ENCODE results near the gene C2CD2. TPM values are rescaled to one million over a fixed set of nuclear protein-coding genes. Genes with fewer than 3 reads are reported as not detected.

Gene C2CD2
- total and polyA plus RNA-seq, 2 of the 8 experiments (the other 6 are each of a cell fraction or from before 2014, with no cell fraction given) = 10.4 to 13.0 TPM

DNA sequence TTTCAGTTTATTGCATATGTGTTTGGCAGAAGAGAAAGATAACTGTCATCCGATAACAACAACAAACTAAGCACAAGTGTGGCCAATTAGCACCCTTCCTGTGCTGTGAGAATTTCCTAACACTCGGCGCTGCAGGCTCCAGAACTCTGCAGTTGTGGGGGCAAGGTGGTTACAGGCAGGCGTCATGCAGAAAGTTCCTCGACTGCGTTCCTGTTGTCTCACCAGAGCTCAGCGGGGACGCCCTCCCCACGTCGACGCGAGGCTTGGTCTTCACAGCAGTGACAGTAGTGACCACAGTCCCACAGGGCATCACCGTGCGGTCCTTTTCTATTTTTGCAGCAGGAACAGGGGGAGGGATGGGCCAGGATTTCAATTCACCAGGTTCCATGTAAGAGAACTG, 47.0 kb downstream of the C2CD2 start:
- no peak overlapping the region for H2BK20ac ChIP-seq (ENCODE audit: low read length)
- H3K4me3 ChIP-seq (ENCODE audit: extremely low read depth in 1 of 4, insufficient read depth in 2 of 4, low read depth in 3 of 4, low read length in 4 of 4) = no peak overlapping the region
- H2BK15ac ChIP-seq (ENCODE audit: low read length) = no peak overlapping the region
- H3K56ac ChIP-seq (replicated peaks; ENCODE audit: insufficient read length, low read depth, low read length) = no peak overlapping the region
- CTCF ChIA-PET (ENCODE audit: partially characterized antibody) = interaction anchor here (0.8 to 1.5 kb wide), 5 partner anchors 11 to 90 kb away, joined by 3 to 4 read pairs (median 3); no protein-coding TSS in a partner anchor
- no peak overlapping the region for H3K4me2 ChIP-seq (ENCODE audit: insufficient read depth in 1 of 2, low read depth in 2 of 2, low read length in 2 of 2)
- no peak overlapping the region for H4K91ac ChIP-seq (replicated peaks; ENCODE audit: insufficient read length, low read length)
- no peaks in the 10 kb centered on the region for H3K79me1 ChIP-seq (ENCODE audit: low read depth, low read length)
- H2AFZ ChIP-seq (ENCODE audit: low read length) = no peak overlapping the region
- no peaks in the 10 kb centered on the region; a peak in 1 of 7 replicates for H3K4me1 ChIP-seq (replicated peaks in 1 of 4; ENCODE audit: control insufficient read depth in 3 of 4, insufficient read depth in 4 of 4, low read length in 3 of 4)
- no peaks in the 10 kb centered on the region for H3K9me3 ChIP-seq (ENCODE audit: insufficient read depth in 2 of 2, low read depth in 1 of 2, low read length in 1 of 2)
- POLR2A ChIA-PET (ENCODE audit: partially characterized antibody) = no interaction called here
- no peak overlapping the region for H2BK5ac ChIP-seq (ENCODE audit: low read depth, low read length)
- no peak overlapping the region for H4K5ac ChIP-seq (ENCODE audit: insufficient read length, low read depth, low read length)
- no peaks in the 10 kb centered on the region; a peak in 2 of 8 replicates for H3K36me3 ChIP-seq (ENCODE audit: control insufficient read depth in 2 of 4, insufficient read depth in 4 of 4, low read length in 3 of 4)
- DNase-seq (ENCODE audit: low read depth in 1 of 2, low spot score in 2 of 2) (no peak), FAIRE-seq (no peak)
- H4K20me1 ChIP-seq (replicated peaks in 1 of 2; ENCODE audit: control insufficient read depth in 1 of 2, insufficient read depth in 2 of 2, low read length in 2 of 2) = no peaks in the 10 kb centered on the region
- H4K8ac ChIP-seq (ENCODE audit: extremely low read depth, insufficient read depth, low read length) = no peak overlapping the region
- WGBS, 2 experiments (ENCODE audit: extremely low coverage in 1 of 2, insufficient coverage in 1 of 2, insufficient read length in 1 of 2, insufficient replicate concordance in 2 of 2, low coverage in 1 of 2, low lambda C conversion rate in 2 of 2, missing lambda C conversion rate in 1 of 2) = 94% methylated on average over 14 of the region's 14 CpGs; no CpG with 5 or more reads in 1 of the 2 experiments
- H3K9ac ChIP-seq (replicated peaks in 1 of 4; ENCODE audit: extremely low read depth in 1 of 4, low read depth in 3 of 4, low read length in 3 of 4) = no peak overlapping the region
- H3K27ac ChIP-seq (ENCODE audit: low read depth, low read length) = no peak overlapping the region
- H2BK12ac ChIP-seq (ENCODE audit: low read depth, low read length) = no peak overlapping the region
- H3K14ac ChIP-seq (ENCODE audit: insufficient read length) = no peak overlapping the region
- H3K27me3 ChIP-seq (replicated peaks in 1 of 4; ENCODE audit: control insufficient read depth in 3 of 4, extremely low read depth in 1 of 4, insufficient read depth in 3 of 4, low read length in 3 of 4) = no peaks in the 10 kb centered on the region
- H3K18ac ChIP-seq (ENCODE audit: extremely low read depth, low read length) = no peak overlapping the region
- H2AK5ac ChIP-seq (ENCODE audit: low read depth, low read length) = no peak overlapping the region
- H3K23ac ChIP-seq (ENCODE audit: insufficient read length) = no peak overlapping the region
- no peak overlapping the region for H2BK120ac ChIP-seq (replicated peaks; ENCODE audit: low read depth, low read length)
- H3K4ac ChIP-seq (replicated peaks; ENCODE audit: insufficient read length, low read depth, low read length) = no peak overlapping the region
- H3K79me2 ChIP-seq (ENCODE audit: control insufficient read depth in 1 of 2, insufficient read depth in 2 of 2, low read length in 2 of 2) = no peaks in the 10 kb centered on the region
- no peaks in the 10 kb centered on the region for H3K23me2 ChIP-seq (ENCODE audit: low read depth, low read length)
- no peak for TF ChIP-seq TCF12 (IDR thresholded peaks at IDR 0.05; ENCODE audit: low read depth, low read length)
- TF ChIP-seq PHF8 (conservative IDR thresholded peaks at IDR 0.05; ENCODE audit: low read depth, low read length) = no peak
- TF ChIP-seq, protein P1, sequence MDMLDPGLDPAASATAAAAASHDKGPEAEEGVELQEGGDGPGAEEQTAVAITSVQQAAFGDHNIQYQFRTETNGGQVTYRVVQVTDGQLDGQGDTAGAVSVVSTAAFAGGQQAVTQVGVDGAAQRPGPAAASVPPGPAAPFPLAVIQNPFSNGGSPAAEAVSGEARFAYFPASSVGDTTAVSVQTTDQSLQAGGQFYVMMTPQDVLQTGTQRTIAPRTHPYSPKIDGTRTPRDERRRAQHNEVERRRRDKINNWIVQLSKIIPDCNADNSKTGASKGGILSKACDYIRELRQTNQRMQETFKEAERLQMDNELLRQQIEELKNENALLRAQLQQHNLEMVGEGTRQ (IDR thresholded peaks at IDR 0.05; ENCODE audit: low read length) = no peak
- TF ChIP-seq CBX8 (IDR thresholded peaks at IDR 0.05; ENCODE audit: borderline replicate concordance, low read depth, low read length) = no peak
- TF ChIP-seq SIRT6 (IDR thresholded peaks at IDR 0.05; ENCODE audit: low read length) = no peak
- TF ChIP-seq POLR2AphosphoS5 (IDR thresholded peaks at IDR 0.05; ENCODE audit: low read depth, low read length) = no peak
- TF ChIP-seq CTCF (IDR thresholded peaks at IDR 0.05; ENCODE audit: control extremely low read depth in 1 of 3, insufficient read depth in 1 of 3, low read depth in 1 of 3, low read length in 3 of 3) = no peak
- TF ChIP-seq, protein P2, sequence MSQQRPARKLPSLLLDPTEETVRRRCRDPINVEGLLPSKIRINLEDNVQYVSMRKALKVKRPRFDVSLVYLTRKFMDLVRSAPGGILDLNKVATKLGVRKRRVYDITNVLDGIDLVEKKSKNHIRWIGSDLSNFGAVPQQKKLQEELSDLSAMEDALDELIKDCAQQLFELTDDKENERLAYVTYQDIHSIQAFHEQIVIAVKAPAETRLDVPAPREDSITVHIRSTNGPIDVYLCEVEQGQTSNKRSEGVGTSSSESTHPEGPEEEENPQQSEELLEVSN (IDR thresholded peaks at IDR 0.05) = no peak
- no peak for TF ChIP-seq RXRA (IDR thresholded peaks at IDR 0.05; ENCODE audit: insufficient read depth, low read depth, low read length)
- no peak for TF ChIP-seq HDAC2 (IDR thresholded peaks at IDR 0.05; ENCODE audit: borderline replicate concordance in 1 of 2, low read depth in 2 of 2, low read length in 2 of 2)
